ENCODE results near the gene ASPSCR1.

ASPSCR1 gene

GRCh38 chr17:81990836-81991683 is 13.6 kb downstream of the ASPSCR1 start:
- H3K4me3 ChIP-seq (ENCODE audit: insufficient read depth, low read length, poor library complexity, severe bottlenecking), result no peak overlapping the region
- peaks cover 6% of the 10 kb centered on the region; the same call in 1 of the 2 replicates for H3K79me2 ChIP-seq (ENCODE audit: insufficient read depth, low read length)
- no peaks in the 10 kb centered on the region for H3K9me2 ChIP-seq (replicated peaks; ENCODE audit: insufficient read depth, low read length)
- no peaks in the 10 kb centered on the region for H4K20me1 ChIP-seq (ENCODE audit: low read depth, low read length)
- H3K9ac ChIP-seq (ENCODE audit: low read length), result no peak overlapping the region
- H3K9me3 ChIP-seq (ENCODE audit: insufficient read depth, low read length), result no peaks in the 10 kb centered on the region
- no peak overlapping the region for H2AFZ ChIP-seq (ENCODE audit: low read depth, low read length, severe bottlenecking)
- no peaks in the 10 kb centered on the region for H3K27me3 ChIP-seq (ENCODE audit: low read length)
- no peaks in the 10 kb centered on the region for H3K36me3 ChIP-seq (ENCODE audit: low read length)
- no peaks in the 10 kb centered on the region for H3F3A ChIP-seq (ENCODE audit: insufficient read depth)
- no peak overlapping the region for H3K27ac ChIP-seq (ENCODE audit: low read depth, low read length)
- TF ChIP-seq EZH2phosphoT487 (conservative IDR thresholded peaks at IDR 0.05; ENCODE audit: low read length), result no peak
- no peak for TF ChIP-seq CTCF (IDR thresholded peaks at IDR 0.05; ENCODE audit: insufficient read depth, low read length, poor library complexity, severe bottlenecking)
- no peak overlapping the region for H3K4me2 ChIP-seq (ENCODE audit: low read depth, low read length, poor library complexity, severe bottlenecking)

GRCh38 chr17:81991684-81992305 is 14.4 kb downstream of the ASPSCR1 start:
- H2AFZ ChIP-seq (ENCODE audit: low read depth, low read length, severe bottlenecking), result no peak overlapping the region
- H4K20me1 ChIP-seq (ENCODE audit: low read depth, low read length), result no peaks in the 10 kb centered on the region
- H3K36me3 ChIP-seq (ENCODE audit: low read length), result no peaks in the 10 kb centered on the region
- H3K9me2 ChIP-seq (replicated peaks; ENCODE audit: insufficient read depth, low read length), result no peaks in the 10 kb centered on the region
- no peak overlapping the region for H3K27ac ChIP-seq (ENCODE audit: low read depth, low read length)
- no peaks in the 10 kb centered on the region for H3K27me3 ChIP-seq (ENCODE audit: low read length)
- TF ChIP-seq EZH2phosphoT487 (conservative IDR thresholded peaks at IDR 0.05; ENCODE audit: low read length) (no peak), CTCF (IDR thresholded peaks at IDR 0.05; ENCODE audit: insufficient read depth, low read length, poor library complexity, severe bottlenecking) (no peak)
- no peaks in the 10 kb centered on the region for H3F3A ChIP-seq (ENCODE audit: insufficient read depth)
- no peaks in the 10 kb centered on the region for H3K9me3 ChIP-seq (ENCODE audit: insufficient read depth, low read length)
- no peak overlapping the region for H3K9ac ChIP-seq (ENCODE audit: low read length)
- H3K79me2 ChIP-seq (ENCODE audit: insufficient read depth, low read length), result peaks cover 6% of the 10 kb centered on the region; the same call in 1 of the 2 replicates
- H3K4me2 ChIP-seq (ENCODE audit: low read depth, low read length, poor library complexity, severe bottlenecking), result no peak overlapping the region
- H3K4me3 ChIP-seq (ENCODE audit: insufficient read depth, low read length, poor library complexity, severe bottlenecking), result no peak overlapping the region

- Histone ChIP-seq H2AFZ (ENCODE audit: low read depth, low read length, severe bottlenecking) (no peak overlapping the region), H3K27me3 (ENCODE audit: low read length) (no peaks in the 10 kb centered on the region), H3K9me2 (replicated peaks; ENCODE audit: insufficient read depth, low read length) (no peaks in the 10 kb centered on the region), H3K4me3 (ENCODE audit: insufficient read depth, low read length, poor library complexity, severe bottlenecking) (no peak overlapping the region), H4K20me1 (ENCODE audit: low read depth, low read length) (no peaks in the 10 kb centered on the region), H3K9ac (ENCODE audit: low read length) (no peak overlapping the region), H3K27ac (ENCODE audit: low read depth, low read length) (no peak overlapping the region), H3K4me2 (ENCODE audit: low read depth, low read length, poor library complexity, severe bottlenecking) (no peak overlapping the region), H3K9me3 (ENCODE audit: insufficient read depth, low read length) (no peaks in the 10 kb centered on the region), H3K79me2 (ENCODE audit: insufficient read depth, low read length) (peaks cover 6% of the 10 kb centered on the region; the same call in 1 of the 2 replicates), H3K36me3 (ENCODE audit: low read length) (no peaks in the 10 kb centered on the region), H3F3A (ENCODE audit: insufficient read depth) (no peaks in the 10 kb centered on the region)
- no peak for TF ChIP-seq EZH2phosphoT487 (conservative IDR thresholded peaks at IDR 0.05; ENCODE audit: low read length)
- TF ChIP-seq CTCF (IDR thresholded peaks at IDR 0.05; ENCODE audit: insufficient read depth, low read length, poor library complexity, severe bottlenecking), result no peak
Observed at GRCh38 chr17:81992306-81993102, 15.1 kb downstream of the ASPSCR1 start.

All from SU-DHL-6 (cell line).